GM18907 (cell line): ENCODE results near the gene SETBP1.

Experiments
- ATAC-seq: cut with Tn5 transposase; IDR thresholded peaks from one replicate; pipeline ENCODE4 v1.9.1; 2021; ENCODE audit warnings: mild to moderate bottlenecking, moderate library complexity; ENCODE audit not compliant: unreplicated experiment

SETBP1 gene

GRCh38 chr18:44895176-44895798 is 214.6 kb downstream of the SETBP1 start:
- ATAC-seq: peak; percentile 74

GRCh38 chr18:44896846-44897245 is 216.2 kb downstream of the SETBP1 start:
- no peak for ATAC-seq

GRCh38 chr18:44897411-44897810 is 216.7 kb downstream of the SETBP1 start:
- ATAC-seq: no peak

- ATAC-seq: no peak
These were observed 217.1 kb downstream of the SETBP1 start for GRCh38 chr18:44897816-44898215.

DNA sequence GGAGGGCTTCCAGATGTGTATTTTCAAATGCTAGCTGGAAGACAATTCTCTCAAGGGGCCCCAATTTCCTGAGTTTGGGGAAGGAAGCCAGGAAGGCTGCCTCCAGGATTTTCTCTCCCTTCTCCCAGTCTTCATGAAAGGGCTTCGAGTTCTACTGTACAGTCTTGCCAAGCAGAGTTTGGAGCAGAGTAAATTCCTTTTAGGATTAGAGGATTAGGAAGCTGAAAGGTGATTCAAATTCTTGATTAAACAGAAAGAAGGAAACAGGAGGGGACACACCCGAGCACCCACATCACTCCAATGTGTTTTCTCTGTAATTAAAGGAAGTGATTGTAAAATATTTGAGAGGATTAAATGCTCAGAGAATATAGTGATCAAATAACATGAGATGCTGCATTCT is 217.8 kb downstream of the SETBP1 start:
- ATAC-seq: no peak

GRCh38 chr18:44899832-44900231 is 219.1 kb downstream of the SETBP1 start:
- no peak for ATAC-seq

- no peak for ATAC-seq
These were observed 219.9 kb downstream of the SETBP1 start for GRCh38 chr18:44900627-44901026.

- ATAC-seq: no peak
These were observed 220.6 kb downstream of the SETBP1 start for GRCh38 chr18:44901283-44901682.

DNA sequence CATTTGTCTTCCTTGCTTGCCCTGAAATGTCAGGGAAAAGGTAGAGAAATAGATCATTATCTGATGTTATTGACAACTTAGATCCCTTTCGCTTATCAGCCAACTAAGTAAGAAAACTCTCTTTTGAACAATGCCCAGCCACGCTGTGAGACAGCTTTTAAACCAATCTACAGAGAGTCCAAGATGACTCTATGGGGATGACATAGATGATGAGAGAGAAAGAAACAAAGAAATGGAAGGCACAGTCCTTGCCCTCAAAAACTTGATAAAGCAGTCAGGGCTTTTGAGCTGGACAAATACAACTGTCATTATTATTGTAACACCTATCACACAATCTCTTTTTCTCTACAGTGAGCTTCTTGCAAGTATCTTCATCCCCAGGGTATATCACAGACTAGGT is 222.6 kb downstream of the SETBP1 start:
- no peak for ATAC-seq

- ATAC-seq: no peak
These were observed 224.1 kb downstream of the SETBP1 start for GRCh38 chr18:44904768-44905167.

GRCh38 chr18:44909191-44909719 is 228.6 kb downstream of the SETBP1 start:
- ATAC-seq: peak; percentile 86

- ATAC-seq: no peak
These were observed 230.6 kb downstream of the SETBP1 start for GRCh38 chr18:44911260-44911659.

- ATAC-seq: peak; percentile 51
These were observed 231.1 kb downstream of the SETBP1 start for GRCh38 chr18:44911773-44912172.

DNA sequence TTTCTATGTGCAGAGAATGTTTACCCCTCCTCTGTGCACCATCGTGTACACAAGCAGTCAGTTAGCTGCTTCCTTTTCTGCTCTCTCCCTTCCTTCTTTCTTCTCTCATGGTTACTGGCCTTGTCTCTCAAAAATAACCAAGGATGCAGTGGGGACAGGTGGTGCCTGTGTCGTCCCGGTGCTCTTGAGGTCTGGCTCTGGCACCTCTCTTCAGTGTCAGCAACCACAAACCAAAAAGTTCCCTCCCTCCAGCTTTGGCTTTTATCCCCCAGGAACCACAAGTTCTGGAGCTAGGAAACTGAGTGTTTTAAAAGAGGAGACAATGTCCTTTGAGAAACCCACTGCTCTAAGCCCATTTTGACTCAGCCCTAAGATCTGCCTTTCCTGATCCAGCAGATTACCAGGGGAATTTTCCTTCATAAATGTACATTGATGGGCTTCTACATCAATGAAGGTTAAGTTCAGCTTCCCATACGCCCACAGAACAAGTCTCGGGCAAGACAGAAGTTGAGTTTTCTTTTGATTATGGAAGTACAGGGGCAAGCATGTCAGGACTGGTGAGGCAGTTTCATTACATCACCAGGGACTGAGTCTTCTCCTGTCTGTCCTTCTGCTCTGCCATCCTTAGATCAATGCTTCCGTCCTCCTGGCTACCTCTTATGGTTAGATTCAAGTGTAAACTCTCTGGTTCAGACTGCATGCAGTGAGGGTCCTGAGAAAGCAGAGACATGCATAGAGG is 232.2 kb downstream of the SETBP1 start:
- ATAC-seq: no peak

DNA sequence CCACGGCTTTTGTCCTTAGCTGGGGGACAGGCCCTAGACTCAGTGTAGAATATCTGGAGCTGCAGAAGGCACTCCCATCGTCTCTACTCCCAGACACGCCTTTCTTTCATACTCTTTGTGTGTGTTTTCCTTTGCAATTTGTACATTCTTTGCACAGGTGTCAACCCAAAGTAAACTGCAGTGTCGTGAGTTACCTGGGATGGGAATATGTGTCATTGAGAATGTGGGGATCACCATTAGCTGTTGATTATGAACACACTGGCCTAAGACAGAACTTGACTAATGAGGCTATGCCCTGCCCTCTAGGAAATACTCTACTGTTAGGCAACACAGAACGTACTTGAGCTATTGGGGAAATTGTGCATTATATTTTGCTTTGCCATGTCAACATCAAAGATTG is 233.3 kb downstream of the SETBP1 start:
- ATAC-seq: no peak

GRCh38 chr18:44915213-44915612 is 234.5 kb downstream of the SETBP1 start:
- no peak for ATAC-seq

- ATAC-seq: no peak
These were observed 235.0 kb downstream of the SETBP1 start for GRCh38 chr18:44915661-44916060.

DNA sequence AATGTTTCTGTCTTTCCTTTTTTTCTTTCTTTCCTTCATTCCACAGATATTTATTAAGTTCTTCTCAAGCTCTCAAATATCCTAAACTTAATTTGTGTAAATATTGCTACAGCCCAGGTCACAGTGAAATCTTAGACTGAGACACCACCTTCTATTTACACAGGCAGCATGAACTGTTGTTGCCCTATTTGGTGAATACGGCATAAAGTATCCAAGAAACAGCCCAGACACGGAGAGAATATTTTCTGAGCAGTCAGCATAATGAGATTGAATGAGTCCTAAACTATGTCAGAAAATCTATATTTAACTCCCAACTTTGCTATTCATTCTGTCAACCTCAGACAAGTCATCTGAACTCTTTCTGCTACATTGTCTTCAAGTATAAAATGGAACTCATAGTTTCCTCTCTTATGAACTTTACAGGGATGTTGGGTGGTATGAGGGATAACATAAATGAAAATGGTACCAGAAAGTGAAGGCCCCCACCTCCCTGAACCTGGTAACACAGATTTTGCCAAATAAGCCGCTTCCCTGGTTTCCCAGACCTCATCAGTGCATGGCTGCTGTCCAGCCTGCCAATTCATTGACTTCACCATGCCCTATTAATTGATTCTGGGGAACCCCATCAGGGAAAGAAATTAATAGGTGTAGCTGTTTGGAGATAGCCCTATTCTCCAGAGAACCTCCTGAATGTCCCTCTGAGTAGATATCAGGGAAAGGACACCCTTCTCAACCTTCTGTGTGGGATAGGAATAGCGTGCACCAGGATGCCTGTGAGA is 235.9 kb downstream of the SETBP1 start:
- ATAC-seq: no peak

- ATAC-seq: no peak
These were observed 236.8 kb downstream of the SETBP1 start for GRCh38 chr18:44917216-44918141.

- ATAC-seq: no peak
These were observed 237.4 kb downstream of the SETBP1 start for GRCh38 chr18:44918142-44918476.

- no peak for ATAC-seq
These were observed 239.8 kb downstream of the SETBP1 start for GRCh38 chr18:44920441-44920840.
